Central memory CD8-positive, alpha-beta T cell (primary cell): Measurements from ENCODE around the gene MGST3.
A peak's percentile ranks its signal among the peaks of the same experiment; 100 is the strongest.
"Not testable (repeated sequence)": the region's sequence is repeated elsewhere in the genome, so short reads cannot be mapped to it uniquely, and the experiment has no call there.

Experiments used
- ATAC-seq: fragments of 150-1000 bp; cut with Tn5 transposase; replicated peaks from 2 replicates; pipeline ENCODE4 v1.10.0; 2022; ENCODE audit warnings: mild to moderate bottlenecking, moderate FRiP score, moderate number of reproducible peaks; ENCODE audit not compliant: poor library complexity, severe bottlenecking; ENCODE audit errors: extremely low read depth
- DNase-seq, 2 donors: peaks; one replicate each; pipeline ENCODE4 v3.0.0; 2021; ENCODE audit warnings: low spot score in 2 of 2
- H3K27ac Mint-ChIP-seq: one replicate; pipeline ENCODE4 v1.8.0; 2022; ENCODE audit warnings: low read depth, mild to moderate bottlenecking, moderate library complexity, mixed read lengths
- H3K27me3 Mint-ChIP-seq: one replicate; pipeline ENCODE4 v1.8.0; 2022; ENCODE audit warnings: mixed read lengths
- H3K36me3 Mint-ChIP-seq: one replicate; pipeline ENCODE4 v1.8.0; 2022; ENCODE audit warnings: mild to moderate bottlenecking, moderate library complexity, mixed read lengths; ENCODE audit not compliant: insufficient read depth
- H3K4me1 Mint-ChIP-seq: one replicate; pipeline ENCODE4 v1.8.0; 2022; ENCODE audit warnings: mixed read lengths
- H3K4me3 Mint-ChIP-seq: one replicate; pipeline ENCODE4 v1.8.0; 2022; ENCODE audit warnings: mild to moderate bottlenecking, moderate library complexity, mixed read lengths
- H3K9me3 Mint-ChIP-seq: one replicate; pipeline ENCODE4 v1.8.0; 2022; ENCODE audit warnings: mixed read lengths

MGST3 gene

DNA sequence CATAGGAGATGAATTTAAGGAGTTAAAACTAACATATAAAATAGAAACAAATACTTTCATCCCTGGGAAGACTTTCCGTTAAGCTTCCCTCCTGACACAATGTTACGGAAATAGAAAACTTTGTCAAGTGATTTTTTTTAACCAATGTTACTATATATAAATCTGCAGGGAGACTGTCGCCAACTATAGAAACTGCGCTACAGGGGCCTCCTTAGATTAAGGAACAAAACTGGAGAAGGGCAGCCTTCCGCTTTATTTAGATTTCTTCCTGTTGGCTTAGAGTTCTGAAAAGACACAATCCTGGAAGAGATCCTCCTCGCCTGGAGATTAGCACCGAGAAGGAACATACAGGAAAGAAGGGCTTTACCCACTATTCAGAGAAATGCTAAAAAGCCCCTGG is 1.5 kb downstream of the MGST3 start:
- Mint-ChIP-seq H3K4me1 (peaks cover 24% of the 10 kb centered on the region), H3K36me3 (peaks cover 7% of the 10 kb centered on the region), H3K4me3 (no peak overlapping the region), H3K9me3 (no peaks in the 10 kb centered on the region), H3K27ac (no peak overlapping the region), H3K27me3 (no peaks in the 10 kb centered on the region)
- ATAC-seq = no peak
- DNase-seq = no peak

GRCh38 chr1:165633614-165634013 is 2.6 kb downstream of the MGST3 start:
- no peaks in the 10 kb centered on the region for H3K9me3 Mint-ChIP-seq
- H3K27ac Mint-ChIP-seq = no peak overlapping the region
- H3K36me3 Mint-ChIP-seq = peaks cover 9% of the 10 kb centered on the region
- ATAC-seq (no peak), DNase-seq (no peak)
- peaks cover 30% of the 10 kb centered on the region for H3K4me1 Mint-ChIP-seq
- no peaks in the 10 kb centered on the region for H3K27me3 Mint-ChIP-seq
- no peak overlapping the region for H3K4me3 Mint-ChIP-seq

GRCh38 chr1:165634154-165634921 is 3.3 kb downstream of the MGST3 start:
- no peak overlapping the region for H3K4me3 Mint-ChIP-seq
- H3K27ac Mint-ChIP-seq = no peak overlapping the region
- no peaks in the 10 kb centered on the region for H3K27me3 Mint-ChIP-seq
- H3K9me3 Mint-ChIP-seq = no peaks in the 10 kb centered on the region
- DNase-seq (no peak), ATAC-seq (no peak)
- peaks cover 9% of the 10 kb centered on the region for H3K36me3 Mint-ChIP-seq
- H3K4me1 Mint-ChIP-seq = peaks cover 30% of the 10 kb centered on the region

DNA sequence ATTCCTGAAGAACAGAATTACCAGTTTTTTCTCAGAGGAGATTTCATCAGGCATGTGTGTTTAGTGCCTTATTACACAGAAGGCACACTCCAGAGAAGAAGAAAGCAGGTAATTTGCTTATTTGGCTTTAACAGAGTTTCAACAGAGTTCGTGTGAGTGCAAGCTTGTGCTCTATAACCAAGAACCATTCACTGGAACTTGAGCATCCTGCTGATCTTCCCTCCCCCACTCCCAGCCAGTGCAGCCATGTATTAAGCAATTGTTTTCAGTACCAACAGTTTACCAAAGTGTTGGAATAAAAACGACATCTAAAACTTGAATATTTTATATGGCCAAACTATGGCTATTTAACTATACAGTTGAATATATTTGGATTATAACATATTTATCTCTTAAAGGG is 4.3 kb downstream of the MGST3 start:
- Mint-ChIP-seq H3K36me3 (peaks cover 4% of the 10 kb centered on the region), H3K9me3 (no peaks in the 10 kb centered on the region), H3K27ac (no peak overlapping the region), H3K27me3 (no peaks in the 10 kb centered on the region), H3K4me1 (peaks cover 24% of the 10 kb centered on the region), H3K4me3 (no peak overlapping the region)
- DNase-seq = no peak
- ATAC-seq = no peak

DNA sequence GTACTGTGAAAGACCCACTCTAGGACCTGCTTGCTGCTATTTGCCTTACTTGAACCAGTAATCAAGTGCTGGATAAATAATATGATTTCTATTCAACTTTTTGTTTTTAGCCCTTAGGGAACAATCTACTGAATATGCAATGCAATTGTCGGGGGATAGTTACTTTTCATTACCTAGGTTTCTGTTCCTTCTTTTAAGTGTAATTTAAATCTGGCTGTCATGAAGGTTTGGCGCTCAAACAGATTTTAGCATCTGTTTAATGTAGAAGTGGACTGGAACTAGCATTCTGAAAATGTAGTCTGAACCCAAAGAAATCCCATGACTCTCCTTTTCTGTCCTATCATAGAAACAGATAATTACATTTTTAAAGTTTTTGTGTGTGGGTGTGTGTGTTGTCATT is 4.8 kb downstream of the MGST3 start:
- Mint-ChIP-seq H3K4me3 (no peak overlapping the region), H3K27me3 (no peaks in the 10 kb centered on the region), H3K27ac (no peak overlapping the region), H3K36me3 (peaks cover 4% of the 10 kb centered on the region), H3K9me3 (no peaks in the 10 kb centered on the region), H3K4me1 (peaks cover 27% of the 10 kb centered on the region)
- DNase-seq (no peak), ATAC-seq (no peak)

DNA sequence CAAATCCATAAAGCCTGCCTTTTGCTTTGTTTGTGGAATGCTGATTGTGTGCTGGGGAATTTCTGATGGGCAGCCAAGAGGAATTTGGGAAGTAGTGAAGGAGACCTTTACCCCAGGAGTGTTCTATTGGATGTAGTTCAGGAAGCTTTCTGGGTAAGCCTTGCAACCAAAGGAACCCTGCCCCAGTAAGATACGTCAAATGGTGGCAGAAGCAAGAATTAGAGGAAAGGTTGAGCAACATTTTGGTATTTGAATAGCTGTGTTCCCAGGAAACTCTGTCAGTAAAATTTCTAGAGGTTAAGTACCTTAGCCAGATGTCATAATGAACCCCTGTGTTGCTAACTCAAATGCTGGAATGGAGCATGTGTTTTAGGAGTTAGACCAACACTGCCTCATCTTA is 6.4 kb downstream of the MGST3 start:
- no peak for DNase-seq
- Mint-ChIP-seq H3K4me3 (no peak overlapping the region), H3K4me1 (peaks cover 29% of the 10 kb centered on the region), H3K36me3 (peaks cover 4% of the 10 kb centered on the region), H3K27ac (no peak overlapping the region), H3K9me3 (no peaks in the 10 kb centered on the region), H3K27me3 (no peaks in the 10 kb centered on the region)
- ATAC-seq = no peak

DNA sequence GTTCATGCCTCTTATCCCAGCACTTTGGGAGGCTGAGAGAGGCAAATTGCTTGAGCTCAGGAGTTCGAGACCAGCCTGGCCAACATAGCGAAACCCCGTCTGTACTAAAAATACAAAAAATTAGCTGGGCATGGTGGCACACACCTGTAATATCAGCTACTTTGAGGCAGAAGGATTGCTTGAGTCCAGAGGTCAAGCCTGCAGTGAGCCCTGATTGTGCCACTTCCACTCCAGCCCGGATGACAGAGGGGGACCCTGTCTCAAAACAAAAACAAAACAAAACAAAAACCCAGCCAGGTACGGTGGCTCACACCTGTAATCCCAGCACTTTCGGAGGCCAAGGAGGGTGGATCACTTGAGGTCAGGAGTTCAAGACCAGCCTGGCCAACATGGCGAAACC is 7.2 kb downstream of the MGST3 start:
- not testable (repeated sequence) for H3K27ac Mint-ChIP-seq, H3K4me3 Mint-ChIP-seq, ATAC-seq, H3K9me3 Mint-ChIP-seq, DNase-seq, H3K36me3 Mint-ChIP-seq, H3K27me3 Mint-ChIP-seq
- peaks cover 29% of the 10 kb centered on the region for H3K4me1 Mint-ChIP-seq

DNA sequence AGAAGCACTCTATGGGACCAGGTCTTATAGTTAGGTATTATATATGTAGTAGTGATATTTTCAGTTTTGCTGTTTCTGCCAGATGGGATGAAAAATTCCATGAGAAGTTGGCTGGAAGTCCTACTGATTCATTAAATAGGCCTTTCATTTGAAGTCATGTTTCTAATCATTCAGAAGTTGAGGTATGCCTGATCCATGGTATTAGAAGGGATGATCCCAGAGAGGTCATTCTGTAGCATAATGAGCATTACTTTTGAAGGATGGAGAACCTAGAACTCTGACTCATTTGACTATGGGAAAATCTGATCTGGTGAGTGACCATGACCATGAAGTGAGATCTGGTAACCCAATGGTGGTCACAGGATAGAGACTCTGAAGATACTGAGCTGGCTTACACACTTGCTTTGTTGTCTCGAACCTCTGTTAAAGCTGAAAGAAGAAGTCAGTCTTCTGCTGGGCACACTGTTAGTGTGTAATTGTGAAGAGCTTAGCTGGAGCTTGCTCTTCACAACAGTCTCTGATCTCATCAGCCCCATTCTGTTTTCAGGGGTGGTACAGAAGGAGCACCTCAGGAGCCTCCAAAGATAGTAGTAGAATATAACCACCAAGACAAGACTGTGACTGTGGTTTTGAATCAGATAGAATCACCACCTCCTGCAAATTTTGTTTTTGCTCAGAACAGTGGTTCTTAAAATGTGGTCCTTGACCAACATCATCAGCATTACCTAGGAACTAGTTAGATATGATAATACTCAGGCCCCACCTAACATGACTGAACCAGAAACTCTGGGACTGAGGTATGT is 9.0 kb downstream of the MGST3 start:
- H3K4me1 Mint-ChIP-seq = peaks cover 18% of the 10 kb centered on the region
- peaks cover 4% of the 10 kb centered on the region for H3K36me3 Mint-ChIP-seq
- no peak overlapping the region for H3K4me3 Mint-ChIP-seq
- H3K27me3 Mint-ChIP-seq = no peaks in the 10 kb centered on the region
- ATAC-seq (no peak), DNase-seq (no peak)
- no peaks in the 10 kb centered on the region for H3K9me3 Mint-ChIP-seq
- H3K27ac Mint-ChIP-seq = no peak overlapping the region

- H3K27ac Mint-ChIP-seq = no peak overlapping the region
- H3K27me3 Mint-ChIP-seq = no peaks in the 10 kb centered on the region
- peaks cover 26% of the 10 kb centered on the region for H3K4me1 Mint-ChIP-seq
- no peak for DNase-seq
- H3K4me3 Mint-ChIP-seq = no peak overlapping the region
- peaks cover 4% of the 10 kb centered on the region for H3K36me3 Mint-ChIP-seq
- no peaks in the 10 kb centered on the region for H3K9me3 Mint-ChIP-seq
- no peak for ATAC-seq
Observed at GRCh38 chr1:165641231-165641987, 10.4 kb downstream of the MGST3 start.

- no peaks in the 10 kb centered on the region for H3K9me3 Mint-ChIP-seq
- no peak for DNase-seq
- peaks cover 20% of the 10 kb centered on the region for H3K4me1 Mint-ChIP-seq
- no peak overlapping the region for H3K4me3 Mint-ChIP-seq
- no peak for ATAC-seq
- no peak overlapping the region for H3K27ac Mint-ChIP-seq
- H3K27me3 Mint-ChIP-seq = no peaks in the 10 kb centered on the region
- peaks cover 2% of the 10 kb centered on the region for H3K36me3 Mint-ChIP-seq
Observed at GRCh38 chr1:165644064-165644735, 13.2 kb downstream of the MGST3 start.

DNA sequence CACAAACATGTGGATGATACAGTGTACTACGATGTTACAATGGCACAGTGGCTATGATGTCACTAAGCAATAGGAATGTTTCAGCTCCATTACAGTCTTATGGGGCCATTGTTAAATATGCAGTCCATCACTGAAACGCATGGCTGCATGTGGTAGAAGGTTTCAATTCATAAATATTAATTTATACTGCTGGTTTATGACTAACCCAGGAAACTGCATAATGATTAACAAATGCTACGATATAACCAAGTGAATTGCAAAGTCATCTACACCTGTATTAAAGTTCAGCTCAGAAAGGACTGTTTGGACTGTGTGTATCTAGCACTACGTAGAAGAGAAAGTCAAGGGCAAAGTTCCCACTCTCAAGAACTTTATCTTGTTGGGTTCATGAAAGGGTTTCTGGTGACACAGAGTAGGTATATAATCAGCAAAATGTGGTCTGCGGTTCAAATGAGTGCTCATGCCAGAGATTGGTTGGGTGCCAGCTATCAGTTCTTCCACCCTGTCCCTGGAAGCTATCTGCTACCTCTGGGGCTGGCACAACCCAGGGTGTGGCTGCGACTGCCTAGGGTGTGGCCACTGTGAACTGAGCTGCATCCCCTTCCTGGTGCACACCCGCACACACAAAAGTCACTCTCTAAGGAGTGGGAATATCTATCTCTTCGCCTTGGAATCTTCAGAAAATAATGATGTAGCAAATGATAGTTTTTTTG is 14.8 kb downstream of the MGST3 start:
- no peak overlapping the region for H3K4me3 Mint-ChIP-seq
- ATAC-seq = peak; percentile 54

DNA sequence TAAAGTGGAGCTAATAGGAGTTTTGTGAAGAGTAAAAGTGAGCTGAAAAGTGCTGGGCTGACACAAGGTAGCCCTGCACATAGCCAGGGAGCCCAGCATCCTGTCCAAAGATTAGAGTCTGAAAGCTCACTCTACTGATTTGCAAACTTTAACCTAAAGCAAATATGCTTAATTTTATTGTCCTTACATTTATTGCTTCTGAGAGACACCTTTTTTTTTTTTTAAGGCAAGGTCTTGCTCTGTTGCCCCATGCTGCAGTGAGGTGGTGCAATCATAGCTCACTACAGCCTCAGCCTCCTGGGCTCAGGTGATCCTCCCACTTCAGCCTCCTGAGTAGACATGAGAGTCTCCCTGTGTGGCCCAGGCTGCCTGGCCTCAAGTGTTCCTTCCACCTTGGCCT is 16.5 kb downstream of the MGST3 start:
- Mint-ChIP-seq H3K4me1 (peaks cover 23% of the 10 kb centered on the region), H3K9me3 (no peaks in the 10 kb centered on the region)

More for the DNA sequence above, 14.8 kb downstream of the MGST3 start:
- no peak overlapping the region for H3K27ac Mint-ChIP-seq
- peaks cover 4% of the 10 kb centered on the region for H3K36me3 Mint-ChIP-seq
- peaks cover 25% of the 10 kb centered on the region for H3K4me1 Mint-ChIP-seq
- H3K9me3 Mint-ChIP-seq = no peaks in the 10 kb centered on the region
- no peaks in the 10 kb centered on the region for H3K27me3 Mint-ChIP-seq
- no peak for DNase-seq

More for the DNA sequence above, 16.5 kb downstream of the MGST3 start:
- no peak for ATAC-seq
- Mint-ChIP-seq H3K27me3 (no peaks in the 10 kb centered on the region), H3K4me3 (no peak overlapping the region), H3K36me3 (peaks cover 12% of the 10 kb centered on the region), H3K27ac (no peak overlapping the region)
- no peak for DNase-seq
